ENCODE measurements around the gene CALM3. TPM values are rescaled to one million over a fixed set of nuclear protein-coding genes. Genes with fewer than 3 reads are reported as not detected.

Gene CALM3
- total RNA-seq, 1 experiment from 2014 or later = 103 TPM

DNA sequence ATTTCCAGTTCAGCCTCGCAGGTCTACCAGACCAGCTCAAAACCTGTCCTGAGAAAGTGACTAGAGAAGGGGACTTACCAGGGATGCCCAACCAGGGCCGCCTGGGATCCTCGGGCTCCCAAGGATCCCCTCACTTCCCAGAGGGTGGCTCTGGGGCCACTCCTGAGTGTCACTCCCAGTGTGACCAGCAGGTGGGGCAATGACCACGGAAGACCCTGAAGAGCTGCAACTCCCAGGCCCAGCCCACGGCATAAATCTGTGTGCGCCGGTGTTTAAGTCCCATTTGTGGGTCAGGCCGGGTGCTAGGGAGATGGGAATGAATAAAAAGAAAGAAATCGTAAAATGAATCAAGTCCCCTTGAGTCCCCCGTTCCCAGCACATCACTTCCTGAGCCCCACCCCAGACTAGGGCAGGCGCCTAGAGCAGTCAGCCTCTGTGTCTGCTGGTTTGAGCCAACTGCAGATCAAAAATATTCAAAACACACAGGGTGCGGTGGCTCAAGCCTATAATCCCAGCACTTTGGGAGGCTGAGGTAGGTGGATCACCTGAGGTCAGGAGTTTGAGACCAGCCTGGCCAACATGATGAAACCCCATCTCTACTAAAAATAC lies 13.1 kb downstream of the CALM3 start:
- peaks cover 12% of the 10 kb centered on the region for H3K36me3 Mint-ChIP-seq (ENCODE audit: insufficient read depth, unreplicated experiment)

DNA sequence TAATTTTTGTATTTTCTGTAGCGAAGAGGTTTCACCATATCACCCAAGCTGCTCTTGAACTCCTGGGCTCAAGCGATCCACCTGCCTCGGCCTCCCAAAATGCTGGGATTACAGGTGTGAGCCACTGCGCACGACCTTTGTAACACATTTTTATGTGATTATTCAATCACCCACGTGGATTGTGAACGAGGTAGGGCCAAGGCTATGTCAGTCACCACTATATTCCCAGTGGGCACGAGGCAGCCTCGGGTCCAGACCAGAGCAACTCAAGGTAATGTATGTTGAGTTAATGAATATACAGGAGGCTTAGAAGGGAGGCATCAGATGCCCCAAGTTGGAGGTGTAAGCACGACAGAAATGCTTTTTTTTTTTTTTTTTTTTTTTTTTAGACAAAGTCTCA lies 14.8 kb downstream of the CALM3 start:
- no peak overlapping the region for H3K27ac Mint-ChIP-seq (ENCODE audit: low read depth, unreplicated experiment)
- no peaks in the 10 kb centered on the region for H3K9me3 Mint-ChIP-seq (ENCODE audit: unreplicated experiment)
- ChIA-PET POLR2A (interaction anchor here (2.6 kb wide), 1 partner anchor 46 kb away, joined by 23 read pairs; the partner anchor contains the start of gene DACT3), CTCF (interaction anchor here (0.5 to 7.7 kb wide), 13 partner anchors 10 to 527 kb away, joined by 3 to 101 read pairs (median 4); partner anchors contain the start of gene DACT3)
- H3K4me3 Mint-ChIP-seq (ENCODE audit: unreplicated experiment) = no peak overlapping the region
- H3K27me3 Mint-ChIP-seq (ENCODE audit: insufficient read depth, unreplicated experiment) = no peaks in the 10 kb centered on the region
- peaks cover 7% of the 10 kb centered on the region for H3K4me1 Mint-ChIP-seq (ENCODE audit: insufficient read depth, unreplicated experiment)
- no peak for DNase-seq (ENCODE audit: unreplicated experiment)
- no TSS peak for BruUV-seq (replicated peaks)
- intact Hi-C loops (cut with micrococcal nuclease) = no loop called here
- TF ChIP-seq, protein P1, sequence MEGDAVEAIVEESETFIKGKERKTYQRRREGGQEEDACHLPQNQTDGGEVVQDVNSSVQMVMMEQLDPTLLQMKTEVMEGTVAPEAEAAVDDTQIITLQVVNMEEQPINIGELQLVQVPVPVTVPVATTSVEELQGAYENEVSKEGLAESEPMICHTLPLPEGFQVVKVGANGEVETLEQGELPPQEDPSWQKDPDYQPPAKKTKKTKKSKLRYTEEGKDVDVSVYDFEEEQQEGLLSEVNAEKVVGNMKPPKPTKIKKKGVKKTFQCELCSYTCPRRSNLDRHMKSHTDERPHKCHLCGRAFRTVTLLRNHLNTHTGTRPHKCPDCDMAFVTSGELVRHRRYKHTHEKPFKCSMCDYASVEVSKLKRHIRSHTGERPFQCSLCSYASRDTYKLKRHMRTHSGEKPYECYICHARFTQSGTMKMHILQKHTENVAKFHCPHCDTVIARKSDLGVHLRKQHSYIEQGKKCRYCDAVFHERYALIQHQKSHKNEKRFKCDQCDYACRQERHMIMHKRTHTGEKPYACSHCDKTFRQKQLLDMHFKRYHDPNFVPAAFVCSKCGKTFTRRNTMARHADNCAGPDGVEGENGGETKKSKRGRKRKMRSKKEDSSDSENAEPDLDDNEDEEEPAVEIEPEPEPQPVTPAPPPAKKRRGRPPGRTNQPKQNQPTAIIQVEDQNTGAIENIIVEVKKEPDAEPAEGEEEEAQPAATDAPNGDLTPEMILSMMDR (IDR thresholded peaks at IDR 0.05; ENCODE audit: unreplicated experiment) = no peak
- H3K36me3 Mint-ChIP-seq (ENCODE audit: insufficient read depth, unreplicated experiment) = peaks cover 5% of the 10 kb centered on the region

More for the DNA sequence above, 13.1 kb downstream of the CALM3 start:
- peaks cover 7% of the 10 kb centered on the region for H3K4me1 Mint-ChIP-seq (ENCODE audit: insufficient read depth, unreplicated experiment)
- no TSS peak for BruUV-seq (replicated peaks)
- H3K9me3 Mint-ChIP-seq (ENCODE audit: unreplicated experiment) = no peaks in the 10 kb centered on the region
- TF ChIP-seq, protein P1 (IDR thresholded peaks at IDR 0.05; ENCODE audit: unreplicated experiment) = peak; percentile 82
- intact Hi-C loops (cut with micrococcal nuclease) = loop anchor here (1.0 kb wide), 1 partner anchor 48 kb away; no protein-coding TSS in a partner anchor
- DNase-seq (ENCODE audit: unreplicated experiment) = peak; percentile 80
- ChIA-PET CTCF (interaction anchor here (0.6 to 7.7 kb wide), 25 partner anchors 8 to 1750 kb away, joined by 3 to 101 read pairs (median 4); partner anchors contain the start of gene DACT3), POLR2A (interaction anchor here (1.0 to 2.6 kb wide), 3 partner anchors 12 to 47 kb away, joined by 6 to 23 read pairs (median 10); partner anchors contain the start of genes CALM3 and DACT3)
- H3K27ac Mint-ChIP-seq (ENCODE audit: low read depth, unreplicated experiment) = no peak overlapping the region
- H3K4me3 Mint-ChIP-seq (ENCODE audit: unreplicated experiment) = no peak overlapping the region
- no peaks in the 10 kb centered on the region for H3K27me3 Mint-ChIP-seq (ENCODE audit: insufficient read depth, unreplicated experiment)

DNA sequence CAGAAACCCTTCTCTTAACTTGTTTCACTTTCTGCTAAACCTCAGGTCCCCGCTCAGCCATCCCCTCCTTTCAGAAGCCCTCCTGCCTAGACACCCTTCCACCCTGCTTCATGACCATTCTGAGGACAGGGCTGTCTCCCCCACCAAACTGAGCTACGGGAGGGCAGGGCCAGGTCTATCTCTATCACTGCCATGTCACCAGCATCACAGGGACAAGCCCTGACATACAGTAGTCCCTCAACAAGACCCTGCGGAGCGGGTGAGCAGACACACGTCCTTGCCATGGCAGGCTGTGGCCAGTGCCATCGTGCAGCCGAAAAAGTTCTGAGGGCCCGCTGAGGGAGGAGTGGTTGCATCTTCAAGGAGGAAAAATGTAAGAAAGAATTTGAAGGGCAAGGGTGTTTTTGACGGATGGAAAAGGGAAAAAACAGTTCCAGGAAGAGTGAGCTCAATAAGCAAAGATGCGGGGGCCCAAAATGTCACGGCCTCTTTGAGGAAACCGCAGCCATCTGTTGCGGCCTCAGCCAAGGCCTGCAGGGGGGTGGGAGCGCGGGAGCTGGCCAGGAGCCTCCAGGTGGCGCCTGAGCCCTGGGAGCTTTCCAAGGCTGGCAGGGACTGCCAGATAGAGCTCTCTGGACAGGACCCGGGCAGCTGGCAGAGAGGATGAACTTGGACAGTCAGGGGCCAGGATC lies 15.6 kb downstream of the CALM3 start:
- H3K4me3 Mint-ChIP-seq (ENCODE audit: unreplicated experiment) = no peak overlapping the region
- ChIA-PET CTCF (interaction anchor here (0.6 to 7.7 kb wide), 23 partner anchors 9 to 431 kb away, joined by 3 to 101 read pairs (median 4); partner anchors contain the start of gene DACT3), POLR2A (interaction anchor here (0.6 to 1.4 kb wide), 8 partner anchors 14 to 234 kb away, joined by 3 to 20 read pairs (median 3); partner anchors contain the start of genes AP2S1, CALM3 and DACT3)
- no peaks in the 10 kb centered on the region for H3K27me3 Mint-ChIP-seq (ENCODE audit: insufficient read depth, unreplicated experiment)
- no TSS peak for BruUV-seq (replicated peaks)
- TF ChIP-seq, protein P1 (IDR thresholded peaks at IDR 0.05; ENCODE audit: unreplicated experiment) = peak; percentile 52
- no peaks in the 10 kb centered on the region for H3K9me3 Mint-ChIP-seq (ENCODE audit: unreplicated experiment)
- no peaks in the 10 kb centered on the region for H3K36me3 Mint-ChIP-seq (ENCODE audit: insufficient read depth, unreplicated experiment)
- H3K4me1 Mint-ChIP-seq (ENCODE audit: insufficient read depth, unreplicated experiment) = peaks cover 7% of the 10 kb centered on the region
- no peak overlapping the region for H3K27ac Mint-ChIP-seq (ENCODE audit: low read depth, unreplicated experiment)
- intact Hi-C loops (cut with micrococcal nuclease) = no loop called here
- DNase-seq (ENCODE audit: unreplicated experiment) = peak; percentile 72

DNA sequence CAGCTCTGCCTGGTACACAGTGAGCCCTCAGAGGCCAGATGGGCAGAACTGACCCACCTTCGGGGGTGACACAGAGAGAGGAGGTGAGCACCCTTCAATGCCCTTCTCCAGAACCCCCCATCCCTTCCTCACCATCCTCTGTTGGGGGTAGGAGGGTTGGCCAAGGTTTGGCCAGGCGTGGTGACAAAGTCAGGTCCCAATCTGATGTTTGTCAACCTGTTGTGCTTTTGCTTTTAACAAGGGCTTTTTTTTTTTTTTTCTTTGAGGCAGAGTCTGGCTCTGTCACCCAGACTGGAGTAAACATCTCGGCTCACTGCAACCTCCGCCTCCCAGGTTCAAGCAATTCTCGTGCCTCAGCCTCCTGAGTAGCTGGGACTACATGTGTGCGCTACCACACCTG lies 16.5 kb downstream of the CALM3 start:
- POLR2A ChIA-PET = interaction anchor here (0.6 to 1.4 kb wide), 7 partner anchors 15 to 215 kb away, joined by 3 to 20 read pairs (median 3); partner anchors contain the start of genes CALM3 and DACT3
- DNase-seq (ENCODE audit: unreplicated experiment) = no peak
- intact Hi-C loops (cut with micrococcal nuclease) = no loop called here
- Mint-ChIP-seq H3K4me3 (ENCODE audit: unreplicated experiment) (no peak overlapping the region), H3K27me3 (ENCODE audit: insufficient read depth, unreplicated experiment) (no peaks in the 10 kb centered on the region), H3K9me3 (ENCODE audit: unreplicated experiment) (no peaks in the 10 kb centered on the region), H3K36me3 (ENCODE audit: insufficient read depth, unreplicated experiment) (no peaks in the 10 kb centered on the region), H3K27ac (ENCODE audit: low read depth, unreplicated experiment) (no peak overlapping the region), H3K4me1 (ENCODE audit: insufficient read depth, unreplicated experiment) (peaks cover 7% of the 10 kb centered on the region)
- CTCF ChIA-PET = interaction anchor here (0.6 to 7.7 kb wide), 13 partner anchors 8 to 286 kb away, joined by 3 to 101 read pairs (median 5); partner anchors contain the start of gene DACT3
- TF ChIP-seq, protein P1 (IDR thresholded peaks at IDR 0.05; ENCODE audit: unreplicated experiment) = no peak
- no TSS peak for BruUV-seq (replicated peaks)
